Lower leg skin (tissue), 4 donors: ENCODE results near the gene REXO1. TPM values are rescaled to one million over a fixed set of nuclear protein-coding genes. Genes with fewer than 3 reads are reported as not detected.

ENCODE experiments used
- DNase-seq, 2 donors: peaks; one replicate each; pipeline ENCODE4 v3.0.0-alpha.2; 2019; ENCODE audit warnings: low spot score in 2 of 2
- H3K4me3 ChIP-seq: fragments of 200-600 bp; sonication (generic); 2 replicates; pipeline ENCODE4 v1.5.1; 2017; ENCODE audit warnings: mild to moderate bottlenecking, low read depth; ENCODE audit not compliant: poor library complexity, severe bottlenecking
- CTCF ChIP-seq, 3 donors: fragments of 450-650 bp; IDR thresholded peaks; one replicate each; pipeline ENCODE4 v1.5.1; 2016; ENCODE audit warnings: antibody characterized with exemption in 3 of 3, mild to moderate bottlenecking in 3 of 3, moderate library complexity in 2 of 3
- POLR2A ChIP-seq, 2 donors: fragments of 450-650 bp; IDR thresholded peaks; one replicate each; pipeline ENCODE4 v1.6.1; 2016 to 2017; ENCODE audit warnings: antibody characterized with exemption in 2 of 2, mild to moderate bottlenecking in 1 of 2, moderate library complexity in 1 of 2
- WGBS, 2 donors: methylation state at CpG; one replicate each; pipeline ENCODE4 v1.1.5; 2018; 5-methylcytosine and 5-hydroxymethylcytosine counted together
- intact Hi-C: fragments of 100-400 bp; cut with DNase I; formaldehyde crosslinking; loops from one replicate; pipeline ENCODE4 v1.15.0; 2023; ENCODE audit warnings: low total_unique reads
- total RNA-seq, 4 donors: library from RNA; depleted of rRNA; stranded (reverse); fragments of >200 nt; gene quantifications; one replicate each; pipeline ENCODE4 v1.1.0, GENCODE V29; 2016

Gene REXO1
- total RNA-seq, 4 donors from 2014 or later = 32.9 to 51.1 (median 41.2) TPM

- no peak overlapping the region for H3K4me3 ChIP-seq
- DNase-seq = no peak
- intact Hi-C loops = no loop called here
- 78 to 85% methylated on average over 7 of the region's 7 CpGs for WGBS, 2 donors
- TF ChIP-seq POLR2A (IDR thresholded peaks at IDR 0.05) = no peak
- no peak for TF ChIP-seq CTCF (IDR thresholded peaks at IDR 0.05)
Measured at GRCh38 chr19:1868971-1869370, 20.7 kb upstream of the REXO1 start.

GRCh38 chr19:1867349-1867724 lies 19.1 kb upstream of the REXO1 start:
- H3K4me3 ChIP-seq = no peak overlapping the region
- TF ChIP-seq CTCF (IDR thresholded peaks at IDR 0.05) (no peak), POLR2A (IDR thresholded peaks at IDR 0.05) (no peak)
- no peak for DNase-seq
- intact Hi-C loops = no loop called here
- WGBS, 2 donors = 82 to 88% methylated on average over 9 of the region's 9 CpGs

GRCh38 chr19:1866693-1867348 lies 18.5 kb upstream of the REXO1 start:
- TF ChIP-seq POLR2A (IDR thresholded peaks at IDR 0.05) = no peak
- no peak for TF ChIP-seq CTCF (IDR thresholded peaks at IDR 0.05)
- DNase-seq = no peak
- 83 to 90% methylated on average over 8 of the region's 8 CpGs for WGBS, 2 donors
- no peak overlapping the region for H3K4me3 ChIP-seq
- intact Hi-C loops = no loop called here

- 82 to 86% methylated on average over 12 to 17 of the region's 17 CpGs for WGBS, 2 donors
Measured at GRCh38 chr19:1865172-1866010, 17.1 kb upstream of the REXO1 start.

GRCh38 chr19:1864480-1865171 lies 16.3 kb upstream of the REXO1 start:
- 3 to 4% methylated on average over 26 to 51 of the region's 52 CpGs for WGBS, 2 donors
- intact Hi-C loops = no loop called here
- TF ChIP-seq CTCF (IDR thresholded peaks at IDR 0.05) (peak in 1 of 3 donors; percentile 30), POLR2A (IDR thresholded peaks at IDR 0.05) (no peak)
- H3K4me3 ChIP-seq = peak overlapping the region; percentile 46
- peak in 1 of 2 donors; percentile 95 for DNase-seq

More at GRCh38 chr19:1865172-1866010, 17.1 kb upstream of the REXO1 start:
- intact Hi-C loops = no loop called here
- DNase-seq = peak in 1 of 2 donors; percentile 90
- no peak overlapping the region for H3K4me3 ChIP-seq
- TF ChIP-seq POLR2A (IDR thresholded peaks at IDR 0.05) (no peak), CTCF (IDR thresholded peaks at IDR 0.05) (no peak)
